Activated CD4-positive, alpha-beta T cell treated with anti-CD3 and anti-CD28 coated beads, Interleukin-2, amount 10 ng/mL, durations not matched to agents 7 days and 5 days (primary cell): Measurements from ENCODE around the gene PLCL2. TPM values are rescaled to one million over a fixed set of nuclear protein-coding genes. Genes with fewer than 3 reads are reported as not detected.
"Not testable (repeated sequence)": the region's sequence is repeated elsewhere in the genome, so short reads cannot be mapped to it uniquely, and the experiment has no call there.

ENCODE experiments used
- CTCF ChIA-PET: fragments of 350-600 bp; sonication (Branson Sonifier 250); formaldehyde crosslinking; loops from one replicate; lab custom pipeline; 2021; ENCODE audit warnings: antibody characterized with exemption; lab: Charles Lee
- POLR2A ChIA-PET: fragments of 350-600 bp; sonication (Branson Sonifier 250); formaldehyde crosslinking; loops from one replicate; lab custom pipeline; 2021; ENCODE audit warnings: antibody characterized with exemption; lab: Charles Lee
- DNase-seq: peaks from one replicate; pipeline ENCODE4 v3.0.0-alpha.2; 2020
- H3K27ac Mint-ChIP-seq: one replicate; pipeline ENCODE4 v1.8.0; 2021; ENCODE audit warnings: mild to moderate bottlenecking, moderate library complexity, mixed read lengths
- H3K27me3 Mint-ChIP-seq: one replicate; pipeline ENCODE4 v1.8.0; 2021; ENCODE audit warnings: mixed read lengths
- H3K36me3 Mint-ChIP-seq: one replicate; pipeline ENCODE4 v1.8.0; 2021; ENCODE audit warnings: low read depth, mixed read lengths
- H3K4me1 Mint-ChIP-seq: one replicate; pipeline ENCODE4 v1.8.0; 2021; ENCODE audit warnings: mixed read lengths
- H3K4me3 Mint-ChIP-seq: one replicate; pipeline ENCODE4 v1.8.0; 2021; ENCODE audit warnings: mild to moderate bottlenecking, moderate library complexity, mixed read lengths
- H3K9me3 Mint-ChIP-seq: one replicate; pipeline ENCODE4 v1.8.0; 2021; ENCODE audit warnings: mixed read lengths
- total RNA-seq, 2 experiments: library from RNA; stranded (reverse); gene quantifications; one replicate each; pipeline ENCODE4 v1.2.3, GENCODE V29; 2021

The PLCL2 gene
- total RNA-seq, 2 experiments from 2014 or later, result 48.8 to 50.9 TPM

GRCh38 chr3:16935781-16936180, 51.0 kb downstream of the PLCL2 start:
- no peak overlapping the region for H3K27ac Mint-ChIP-seq
- ChIA-PET POLR2A (no interaction called here), CTCF (interaction anchor here (1.0 kb wide), 1 partner anchor 11 kb away, joined by 3 read pairs; no protein-coding TSS in a partner anchor)
- peaks cover 56% of the 10 kb centered on the region for H3K36me3 Mint-ChIP-seq
- H3K27me3 Mint-ChIP-seq, result no peaks in the 10 kb centered on the region
- H3K9me3 Mint-ChIP-seq, result no peaks in the 10 kb centered on the region
- H3K4me1 Mint-ChIP-seq, result peaks cover 71% of the 10 kb centered on the region
- no peak for DNase-seq
- no peak overlapping the region for H3K4me3 Mint-ChIP-seq

GRCh38 chr3:16936233-16936632, 51.5 kb downstream of the PLCL2 start:
- Mint-ChIP-seq H3K9me3 (no peaks in the 10 kb centered on the region), H3K27ac (no peak overlapping the region), H3K4me1 (peaks cover 74% of the 10 kb centered on the region), H3K4me3 (no peak overlapping the region), H3K36me3 (peaks cover 55% of the 10 kb centered on the region), H3K27me3 (no peaks in the 10 kb centered on the region)
- ChIA-PET CTCF (interaction anchor here (1.0 kb wide), 1 partner anchor 11 kb away, joined by 3 read pairs; no protein-coding TSS in a partner anchor), POLR2A (no interaction called here)
- peak; percentile 29 for DNase-seq

GRCh38 chr3:16936676-16937230, 52.0 kb downstream of the PLCL2 start:
- H3K27ac Mint-ChIP-seq, result no peak overlapping the region
- no peak for DNase-seq
- H3K27me3 Mint-ChIP-seq, result no peaks in the 10 kb centered on the region
- H3K9me3 Mint-ChIP-seq, result no peaks in the 10 kb centered on the region
- CTCF ChIA-PET, result no interaction called here
- H3K4me1 Mint-ChIP-seq, result peaks cover 77% of the 10 kb centered on the region
- no peak overlapping the region for H3K4me3 Mint-ChIP-seq
- H3K36me3 Mint-ChIP-seq, result peaks cover 54% of the 10 kb centered on the region
- POLR2A ChIA-PET, result no interaction called here

GRCh38 chr3:16937326-16937845, 52.6 kb downstream of the PLCL2 start:
- H3K4me1 Mint-ChIP-seq, result peaks cover 70% of the 10 kb centered on the region
- H3K4me3 Mint-ChIP-seq, result no peak overlapping the region
- no peak for DNase-seq
- H3K27ac Mint-ChIP-seq, result no peak overlapping the region
- POLR2A ChIA-PET, result no interaction called here
- CTCF ChIA-PET, result no interaction called here
- peaks cover 47% of the 10 kb centered on the region for H3K36me3 Mint-ChIP-seq
- H3K9me3 Mint-ChIP-seq, result no peaks in the 10 kb centered on the region
- no peaks in the 10 kb centered on the region for H3K27me3 Mint-ChIP-seq

- CTCF ChIA-PET, result no interaction called here
- POLR2A ChIA-PET, result no interaction called here
- no peaks in the 10 kb centered on the region for H3K9me3 Mint-ChIP-seq
These were observed 56.3 kb downstream of the PLCL2 start for GRCh38 chr3:16940769-16941700.

GRCh38 chr3:16942955-16943354, 58.2 kb downstream of the PLCL2 start:
- Mint-ChIP-seq H3K4me3 (no peak overlapping the region), H3K36me3 (peaks cover 21% of the 10 kb centered on the region), H3K27me3 (no peaks in the 10 kb centered on the region), H3K27ac (no peak overlapping the region), H3K4me1 (peaks cover 34% of the 10 kb centered on the region), H3K9me3 (no peaks in the 10 kb centered on the region)
- no peak for DNase-seq
- ChIA-PET POLR2A (no interaction called here), CTCF (no interaction called here)

More at GRCh38 chr3:16940769-16941700, 56.3 kb downstream of the PLCL2 start:
- DNase-seq, result no peak
- peaks cover 50% of the 10 kb centered on the region for H3K4me1 Mint-ChIP-seq
- no peak overlapping the region for H3K4me3 Mint-ChIP-seq
- H3K36me3 Mint-ChIP-seq, result peaks cover 32% of the 10 kb centered on the region
- peak overlapping the region; percentile 3 for H3K27ac Mint-ChIP-seq
- H3K27me3 Mint-ChIP-seq, result no peaks in the 10 kb centered on the region

GRCh38 chr3:16943857-16944256, 59.1 kb downstream of the PLCL2 start:
- CTCF ChIA-PET, result no interaction called here
- no peak overlapping the region for H3K27ac Mint-ChIP-seq
- POLR2A ChIA-PET, result no interaction called here
- no peak for DNase-seq
- H3K4me1 Mint-ChIP-seq, result peaks cover 34% of the 10 kb centered on the region
- no peak overlapping the region for H3K4me3 Mint-ChIP-seq
- H3K36me3 Mint-ChIP-seq, result peaks cover 21% of the 10 kb centered on the region
- H3K27me3 Mint-ChIP-seq, result no peaks in the 10 kb centered on the region
- no peaks in the 10 kb centered on the region for H3K9me3 Mint-ChIP-seq

GRCh38 chr3:16944356-16944755, 59.6 kb downstream of the PLCL2 start:
- CTCF ChIA-PET, result no interaction called here

GRCh38 chr3:16945330-16945729, 60.6 kb downstream of the PLCL2 start:
- POLR2A ChIA-PET, result no interaction called here
- H3K36me3 Mint-ChIP-seq, result peaks cover 18% of the 10 kb centered on the region
- no peak for DNase-seq
- no peaks in the 10 kb centered on the region for H3K9me3 Mint-ChIP-seq
- no peak overlapping the region for H3K27ac Mint-ChIP-seq
- H3K27me3 Mint-ChIP-seq, result no peaks in the 10 kb centered on the region
- H3K4me3 Mint-ChIP-seq, result no peak overlapping the region
- CTCF ChIA-PET, result no interaction called here
- H3K4me1 Mint-ChIP-seq, result peaks cover 22% of the 10 kb centered on the region

More at GRCh38 chr3:16944356-16944755, 59.6 kb downstream of the PLCL2 start:
- H3K27ac Mint-ChIP-seq, result no peak overlapping the region
- H3K4me3 Mint-ChIP-seq, result no peak overlapping the region
- POLR2A ChIA-PET, result no interaction called here
- H3K4me1 Mint-ChIP-seq, result peaks cover 29% of the 10 kb centered on the region
- H3K9me3 Mint-ChIP-seq, result no peaks in the 10 kb centered on the region
- no peaks in the 10 kb centered on the region for H3K27me3 Mint-ChIP-seq
- DNase-seq, result no peak
- H3K36me3 Mint-ChIP-seq, result peaks cover 20% of the 10 kb centered on the region

GRCh38 chr3:16950282-16950681, 65.5 kb downstream of the PLCL2 start:
- Mint-ChIP-seq H3K36me3 (peaks cover 17% of the 10 kb centered on the region), H3K27me3 (no peaks in the 10 kb centered on the region), H3K4me3 (no peak overlapping the region), H3K9me3 (peaks cover 2% of the 10 kb centered on the region), H3K27ac (no peak overlapping the region), H3K4me1 (peaks cover 12% of the 10 kb centered on the region)
- no peak for DNase-seq
- ChIA-PET CTCF (no interaction called here), POLR2A (no interaction called here)

GRCh38 chr3:16950845-16951244, 66.1 kb downstream of the PLCL2 start:
- Mint-ChIP-seq H3K4me1 (peaks cover 8% of the 10 kb centered on the region), H3K27ac (no peak overlapping the region), H3K27me3 (no peaks in the 10 kb centered on the region), H3K36me3 (peaks cover 11% of the 10 kb centered on the region), H3K9me3 (peaks cover 2% of the 10 kb centered on the region), H3K4me3 (no peak overlapping the region)
- CTCF ChIA-PET, result no interaction called here
- no peak for DNase-seq
- POLR2A ChIA-PET, result no interaction called here

- H3K4me1 Mint-ChIP-seq, H3K9me3 Mint-ChIP-seq, POLR2A ChIA-PET, DNase-seq, H3K27me3 Mint-ChIP-seq, H3K4me3 Mint-ChIP-seq, H3K27ac Mint-ChIP-seq: not testable (repeated sequence)
- H3K36me3 Mint-ChIP-seq, result peaks cover 20% of the 10 kb centered on the region
- CTCF ChIA-PET, result interaction anchor here (1.5 kb wide), 1 partner anchor 19 kb away, joined by 3 read pairs; no protein-coding TSS in a partner anchor
These were observed 73.1 kb downstream of the PLCL2 start for GRCh38 chr3:16957852-16958251.

GRCh38 chr3:16960125-16960524, 75.4 kb downstream of the PLCL2 start:
- no peak overlapping the region for H3K4me3 Mint-ChIP-seq
- H3K4me1 Mint-ChIP-seq, result peaks cover 8% of the 10 kb centered on the region
- H3K27ac Mint-ChIP-seq, result no peak overlapping the region
- no peak for DNase-seq
- peaks cover 12% of the 10 kb centered on the region for H3K9me3 Mint-ChIP-seq
- ChIA-PET POLR2A (no interaction called here), CTCF (interaction anchor here (1.7 kb wide), 1 partner anchor 14 kb away, joined by 4 read pairs; no protein-coding TSS in a partner anchor)
- H3K36me3 Mint-ChIP-seq, result peaks cover 12% of the 10 kb centered on the region
- no peaks in the 10 kb centered on the region for H3K27me3 Mint-ChIP-seq
